GM19043 (cell line): ENCODE results near the gene CEBPE.
A peak's percentile ranks its signal among the peaks of the same experiment; 100 is the strongest.

Experiments
- ATAC-seq: cut with Tn5 transposase; IDR thresholded peaks from one replicate; pipeline ENCODE4 v1.9.1; 2021; ENCODE audit warnings: low read depth; ENCODE audit not compliant: unreplicated experiment

The CEBPE gene

GRCh38 chr14:23085458-23085857, 33.6 kb downstream of the CEBPE start:
- ATAC-seq: no peak

GRCh38 chr14:23080474-23080873, 38.6 kb downstream of the CEBPE start:
- no peak for ATAC-seq

GRCh38 chr14:23079716-23080115, 39.3 kb downstream of the CEBPE start:
- ATAC-seq: no peak

- no peak for ATAC-seq
These were observed 40.4 kb downstream of the CEBPE start for GRCh38 chr14:23078692-23079116.

- no peak for ATAC-seq
These were observed 41.1 kb downstream of the CEBPE start for GRCh38 chr14:23077962-23078361.

GRCh38 chr14:23076785-23077408, 42.2 kb downstream of the CEBPE start:
- no peak for ATAC-seq

- ATAC-seq: no peak
These were observed 44.1 kb downstream of the CEBPE start for GRCh38 chr14:23074906-23075305.

- no peak for ATAC-seq
These were observed 47.0 kb downstream of the CEBPE start for GRCh38 chr14:23071921-23072539.

- ATAC-seq: peak; percentile 86
These were observed 47.7 kb downstream of the CEBPE start for GRCh38 chr14:23071244-23071920.

GRCh38 chr14:23070262-23071129, 48.6 kb downstream of the CEBPE start:
- no peak for ATAC-seq

GRCh38 chr14:23069413-23069806, 49.6 kb downstream of the CEBPE start:
- ATAC-seq: no peak

- peak; percentile 70 for ATAC-seq
These were observed 50.2 kb downstream of the CEBPE start for GRCh38 chr14:23068789-23069412.

- ATAC-seq: no peak
These were observed 50.9 kb downstream of the CEBPE start for GRCh38 chr14:23067847-23068788.
